MCF 10A (cell line): Measurements from ENCODE around the gene SYT1. TPM values are rescaled to one million over a fixed set of nuclear protein-coding genes. Genes with fewer than 3 reads are reported as not detected.
A peak's percentile ranks its signal among the peaks of the same experiment; 100 is the strongest.

ENCODE experiments used
- BruUV-seq: library from RNA; stranded (reverse); fragments of 400-500 nt; replicated peaks from 2 replicates; lab custom pipeline; 2021; lab: Mats Ljungman, UMichigan
- CTCF ChIA-PET: fragments of 300-600 bp; sonication (Branson Sonifier 250); formaldehyde crosslinking; extraction: SDS; loops from one replicate; lab custom pipeline; 2021; ENCODE audit warnings: antibody characterized with exemption, inconsistent platforms; lab: Yijun Ruan, JAX
- POLR2A ChIA-PET: fragments of 300-600, 350-650 bp; sonication (Branson Sonifier 250); formaldehyde crosslinking; extraction: SDS; loops from one replicate; lab custom pipeline; 2020; ENCODE audit warnings: antibody characterized with exemption, inconsistent platforms; lab: Yijun Ruan, JAX
- DNase-seq: peaks from one replicate; pipeline ENCODE4 v3.0.0-alpha.2; 2018; ENCODE audit not compliant: unreplicated experiment
- H3K27ac Mint-ChIP-seq: one replicate; pipeline ENCODE4 v1.8.0; 2022; ENCODE audit warnings: mild to moderate bottlenecking, low read depth, mixed read lengths; ENCODE audit not compliant: unreplicated experiment
- H3K27me3 Mint-ChIP-seq: one replicate; pipeline ENCODE4 v1.8.0; 2022; ENCODE audit warnings: mixed read lengths; ENCODE audit not compliant: insufficient read depth, unreplicated experiment
- H3K36me3 Mint-ChIP-seq: one replicate; pipeline ENCODE4 v1.8.0; 2022; ENCODE audit warnings: mild to moderate bottlenecking, moderate library complexity, mixed read lengths; ENCODE audit not compliant: insufficient read depth, unreplicated experiment
- H3K4me1 Mint-ChIP-seq: one replicate; pipeline ENCODE4 v1.8.0; 2022; ENCODE audit warnings: mixed read lengths; ENCODE audit not compliant: insufficient read depth, unreplicated experiment
- H3K4me3 Mint-ChIP-seq: one replicate; pipeline ENCODE4 v1.8.0; 2022; ENCODE audit warnings: mild to moderate bottlenecking, moderate library complexity, mixed read lengths; ENCODE audit not compliant: unreplicated experiment
- H3K9me3 Mint-ChIP-seq: one replicate; pipeline ENCODE4 v1.8.0; 2022; ENCODE audit warnings: mixed read lengths; ENCODE audit not compliant: unreplicated experiment
- CTCF ChIP-seq: fragments of 200-600 bp; IDR thresholded peaks from one replicate; pipeline ENCODE4 v1.8.0; 2022; ENCODE audit warnings: antibody characterized with exemption, mild to moderate bottlenecking; ENCODE audit not compliant: unreplicated experiment
- intact Hi-C: fragments of 100-400 bp; cut with micrococcal nuclease; formaldehyde crosslinking; loops from 2 replicates; pipeline ENCODE4 v1.14.1; 2022
- total RNA-seq: library from RNA; stranded (reverse); gene quantifications from 2 replicates; pipeline ENCODE4 v1.2.3, GENCODE V29; 2022

Gene SYT1
- total RNA-seq, 1 experiment from 2014 or later, result 7.4 TPM

DNA sequence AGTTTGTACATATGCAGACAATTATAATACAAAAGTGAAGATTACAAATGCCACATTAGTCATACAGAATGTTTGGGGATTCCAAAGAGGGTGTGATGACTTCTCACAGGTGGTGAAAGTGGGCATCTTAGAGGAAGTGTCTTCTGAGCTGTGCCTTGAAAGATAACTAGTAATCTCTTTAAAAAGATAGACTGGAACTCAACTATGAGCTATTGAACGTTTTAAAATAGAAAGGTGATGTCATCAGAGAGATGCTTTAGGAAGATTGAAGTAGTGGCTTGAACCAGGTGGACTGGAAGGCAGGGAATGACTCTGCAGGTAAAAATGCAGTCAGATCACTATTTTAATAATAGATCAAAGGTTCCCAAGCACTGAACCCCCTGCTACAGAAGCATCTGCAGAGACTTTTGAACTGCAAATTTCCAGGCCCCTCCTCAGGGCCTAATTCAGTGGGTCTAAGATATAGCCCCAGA is 50.3 kb downstream of the SYT1 start:
- peaks cover 7% of the 10 kb centered on the region for H3K4me1 Mint-ChIP-seq
- intact Hi-C loops, result no loop called here
- no peak for DNase-seq
- no peaks in the 10 kb centered on the region for H3K27me3 Mint-ChIP-seq
- no peak for TF ChIP-seq CTCF
- no peaks in the 10 kb centered on the region for H3K36me3 Mint-ChIP-seq
- POLR2A ChIA-PET, result no interaction called here
- H3K9me3 Mint-ChIP-seq, result no peaks in the 10 kb centered on the region
- CTCF ChIA-PET, result interaction anchor here (0.7 kb wide), 1 partner anchor 453 kb away, joined by 4 read pairs; no protein-coding TSS in a partner anchor
- BruUV-seq, result no TSS peak
- H3K27ac Mint-ChIP-seq, result no peak overlapping the region
- H3K4me3 Mint-ChIP-seq, result no peak overlapping the region

DNA sequence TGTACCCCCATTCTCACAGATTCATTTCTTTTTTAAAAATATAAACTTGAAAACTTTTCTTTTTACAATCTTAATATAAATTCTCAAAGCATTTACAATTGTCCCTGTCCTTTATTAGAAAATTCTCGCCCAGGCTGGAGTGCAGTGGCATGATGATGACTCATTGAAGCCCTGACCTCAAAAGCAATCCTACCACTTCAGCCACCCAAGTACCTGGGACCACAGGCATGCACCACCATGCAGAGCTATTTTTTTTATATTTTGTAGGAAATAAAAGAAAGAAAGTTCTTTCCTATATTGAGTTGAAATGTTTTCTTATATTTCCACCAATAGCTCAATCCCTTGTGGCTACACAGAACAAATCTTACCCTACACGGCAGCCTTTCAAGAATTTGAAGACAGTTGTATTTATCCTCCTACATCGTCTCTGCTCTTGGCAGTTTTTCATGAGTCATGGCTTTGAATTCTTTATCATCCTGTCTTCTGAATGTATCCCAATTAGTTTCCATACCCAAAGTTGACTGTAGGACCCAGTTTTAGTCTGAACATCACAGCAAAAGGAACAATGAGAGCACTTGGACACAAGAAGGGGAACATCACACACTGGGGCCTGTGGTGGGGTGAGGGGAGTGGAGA is 52.4 kb downstream of the SYT1 start:
- no peak for TF ChIP-seq CTCF
- no peaks in the 10 kb centered on the region for H3K36me3 Mint-ChIP-seq
- H3K4me3 Mint-ChIP-seq, result no peak overlapping the region
- no peak overlapping the region for H3K27ac Mint-ChIP-seq
- no peaks in the 10 kb centered on the region for H3K27me3 Mint-ChIP-seq
- CTCF ChIA-PET, result interaction anchor here (0.7 kb wide), 1 partner anchor 54 kb away, joined by 3 read pairs; no protein-coding TSS in a partner anchor
- no TSS peak for BruUV-seq
- POLR2A ChIA-PET, result interaction anchor here (1.3 kb wide), 1 partner anchor 13 kb away, joined by 3 read pairs; no protein-coding TSS in a partner anchor
- DNase-seq, result peak; percentile 39
- no peaks in the 10 kb centered on the region for H3K9me3 Mint-ChIP-seq
- peaks cover 7% of the 10 kb centered on the region for H3K4me1 Mint-ChIP-seq
- intact Hi-C loops, result no loop called here

- Mint-ChIP-seq H3K9me3 (no peaks in the 10 kb centered on the region), H3K4me3 (no peak overlapping the region), H3K36me3 (no peaks in the 10 kb centered on the region), H3K4me1 (peaks cover 7% of the 10 kb centered on the region), H3K27me3 (no peaks in the 10 kb centered on the region), H3K27ac (no peak overlapping the region)
- no peak for DNase-seq
- BruUV-seq, result no TSS peak
- ChIA-PET POLR2A (no interaction called here), CTCF (no interaction called here)
- TF ChIP-seq CTCF, result no peak
- intact Hi-C loops, result no loop called here
Measured at GRCh38 chr12:78917513-78917912, 52.9 kb downstream of the SYT1 start.

- peaks cover 8% of the 10 kb centered on the region for H3K4me1 Mint-ChIP-seq
- H3K36me3 Mint-ChIP-seq, result no peaks in the 10 kb centered on the region
- DNase-seq, result no peak
- H3K27ac Mint-ChIP-seq, result no peak overlapping the region
- H3K27me3 Mint-ChIP-seq, result no peaks in the 10 kb centered on the region
- no peaks in the 10 kb centered on the region for H3K9me3 Mint-ChIP-seq
- ChIA-PET CTCF (no interaction called here), POLR2A (no interaction called here)
- intact Hi-C loops, result no loop called here
- no peak for TF ChIP-seq CTCF
- no peak overlapping the region for H3K4me3 Mint-ChIP-seq
- no TSS peak for BruUV-seq
Measured at GRCh38 chr12:78918268-78918667, 53.7 kb downstream of the SYT1 start.
